ENCODE data around the gene ARHGEF28. TPM values are rescaled to one million over a fixed set of nuclear protein-coding genes. Genes with fewer than 3 reads are reported as not detected.

The ARHGEF28 gene
- total RNA-seq, 6 experiments from 2014 or later = 7.5 to 13.6 (median 8.5) TPM

- H3K27me3 Mint-ChIP-seq (ENCODE audit: insufficient read depth) = no peaks in the 10 kb centered on the region
- peaks cover 15% of the 10 kb centered on the region for H3K36me3 Mint-ChIP-seq (ENCODE audit: low read depth)
- no peak for TF ChIP-seq CTCF (IDR thresholded peaks at IDR 0.05)
- no peak overlapping the region for H3K27ac Mint-ChIP-seq
- H3K9me3 Mint-ChIP-seq = no peaks in the 10 kb centered on the region
- DNase-seq = no peak
- no peak overlapping the region for H3K4me3 Mint-ChIP-seq
- H3K4me1 Mint-ChIP-seq (ENCODE audit: low read depth) = peaks cover 23% of the 10 kb centered on the region
These were observed 232.1 kb downstream of the ARHGEF28 start for GRCh38 chr5:73858054-73858453.

- H3K27me3 Mint-ChIP-seq (ENCODE audit: insufficient read depth) = no peaks in the 10 kb centered on the region
- no peak overlapping the region for H3K4me3 Mint-ChIP-seq
- no peaks in the 10 kb centered on the region for H3K9me3 Mint-ChIP-seq
- no peak for DNase-seq
- no peak for TF ChIP-seq CTCF (IDR thresholded peaks at IDR 0.05)
- peaks cover 18% of the 10 kb centered on the region; the same call in 1 of the 2 replicates for H3K4me1 Mint-ChIP-seq (ENCODE audit: low read depth)
- peaks cover 15% of the 10 kb centered on the region for H3K36me3 Mint-ChIP-seq (ENCODE audit: low read depth)
- no peak overlapping the region for H3K27ac Mint-ChIP-seq
These were observed 232.8 kb downstream of the ARHGEF28 start for GRCh38 chr5:73858776-73859175.

- Mint-ChIP-seq H3K27me3 (ENCODE audit: insufficient read depth) (no peaks in the 10 kb centered on the region), H3K36me3 (ENCODE audit: low read depth) (peaks cover 15% of the 10 kb centered on the region)
- no peak for TF ChIP-seq CTCF (IDR thresholded peaks at IDR 0.05)
These were observed 233.7 kb downstream of the ARHGEF28 start for GRCh38 chr5:73859696-73860095.

GRCh38 chr5:73861313-73861988 lies 235.5 kb downstream of the ARHGEF28 start:
- Mint-ChIP-seq H3K9me3 (no peaks in the 10 kb centered on the region), H3K27ac (no peak overlapping the region), H3K36me3 (ENCODE audit: low read depth) (peaks cover 15% of the 10 kb centered on the region), H3K4me3 (no peak overlapping the region), H3K27me3 (ENCODE audit: insufficient read depth) (no peaks in the 10 kb centered on the region), H3K4me1 (ENCODE audit: low read depth) (peaks cover 27% of the 10 kb centered on the region)
- no peak for TF ChIP-seq CTCF (IDR thresholded peaks at IDR 0.05)
- DNase-seq = no peak

More at GRCh38 chr5:73859696-73860095, 233.7 kb downstream of the ARHGEF28 start:
- Mint-ChIP-seq H3K9me3 (no peaks in the 10 kb centered on the region), H3K4me1 (ENCODE audit: low read depth) (peaks cover 25% of the 10 kb centered on the region), H3K27ac (no peak overlapping the region), H3K4me3 (no peak overlapping the region)
- DNase-seq = no peak

GRCh38 chr5:73862796-73863195 lies 236.8 kb downstream of the ARHGEF28 start:
- Mint-ChIP-seq H3K4me3 (no peak overlapping the region), H3K27ac (no peak overlapping the region), H3K36me3 (ENCODE audit: low read depth) (peaks cover 15% of the 10 kb centered on the region), H3K4me1 (ENCODE audit: low read depth) (peaks cover 33% of the 10 kb centered on the region), H3K9me3 (no peaks in the 10 kb centered on the region), H3K27me3 (ENCODE audit: insufficient read depth) (peaks cover 1% of the 10 kb centered on the region; the same call in 1 of the 2 replicates)
- DNase-seq = no peak
- TF ChIP-seq CTCF (IDR thresholded peaks at IDR 0.05) = no peak
